Purkinje cell (primary cell): ENCODE results near the gene RNF34. TPM values are rescaled to one million over a fixed set of nuclear protein-coding genes. Genes with fewer than 3 reads are reported as not detected.

ENCODE experiments used
- polyA plus RNA-seq: library from polyadenylated mRNA; unstranded; fragments of >200 nt; fragmentation: Nextera tagmentation; gene quantifications from 2 replicates; pipeline ENCODE4 v1.2.1, GENCODE V29; 2014

RNF34 gene, protein sequence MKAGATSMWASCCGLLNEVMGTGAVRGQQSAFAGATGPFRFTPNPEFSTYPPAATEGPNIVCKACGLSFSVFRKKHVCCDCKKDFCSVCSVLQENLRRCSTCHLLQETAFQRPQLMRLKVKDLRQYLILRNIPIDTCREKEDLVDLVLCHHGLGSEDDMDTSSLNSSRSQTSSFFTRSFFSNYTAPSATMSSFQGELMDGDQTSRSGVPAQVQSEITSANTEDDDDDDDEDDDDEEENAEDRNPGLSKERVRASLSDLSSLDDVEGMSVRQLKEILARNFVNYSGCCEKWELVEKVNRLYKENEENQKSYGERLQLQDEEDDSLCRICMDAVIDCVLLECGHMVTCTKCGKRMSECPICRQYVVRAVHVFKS
- polyA plus RNA-seq, result 57.2 and 57.3 TPM in 2 replicates

DNA sequence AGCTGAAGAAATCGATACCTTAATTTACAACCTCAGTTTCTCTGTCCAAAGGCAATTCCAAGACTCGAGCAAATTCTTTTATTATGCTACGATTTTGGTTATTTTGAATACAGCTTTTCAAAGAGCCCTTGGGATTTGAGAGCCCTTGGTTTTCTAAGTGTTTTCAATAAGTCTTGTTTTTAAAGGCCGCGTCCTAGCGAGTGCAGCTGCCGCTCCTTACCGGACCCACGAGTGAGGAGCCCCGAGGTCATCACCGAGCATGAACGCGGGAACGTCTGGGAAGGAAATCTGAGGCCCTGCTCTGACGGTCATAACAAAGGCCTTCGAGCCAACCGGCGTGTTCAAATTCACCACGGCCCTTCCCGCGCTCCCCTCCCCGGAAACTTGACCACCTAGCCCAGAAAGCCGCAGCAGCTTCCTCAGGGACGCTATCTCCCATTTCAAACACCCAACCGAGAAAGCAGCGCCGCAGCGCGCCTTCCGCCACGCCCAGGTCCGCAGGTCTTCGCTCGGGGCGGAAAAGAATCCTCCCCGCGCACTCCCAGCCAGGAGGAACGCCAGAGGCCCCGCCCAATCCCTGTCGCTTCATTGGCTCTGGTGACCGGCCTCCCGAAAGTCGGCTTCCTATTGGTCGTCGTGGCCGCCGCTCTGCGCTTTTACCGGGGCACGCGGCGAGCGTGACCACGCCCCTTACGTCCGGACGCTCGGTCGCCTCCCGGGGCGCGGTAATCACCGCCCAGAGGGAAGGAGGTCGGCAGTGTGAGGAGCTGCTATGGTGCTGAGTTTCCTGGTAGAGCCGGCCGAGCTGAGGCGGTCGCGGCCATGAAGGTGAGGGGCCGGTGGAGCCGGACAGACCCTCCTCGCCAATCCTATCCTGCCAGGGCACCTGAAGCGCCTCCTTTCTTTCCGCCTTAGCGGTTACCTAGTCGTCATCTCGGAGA is at the start of gene RNF34:
Gene RNF34, plus strand, starts transcription at position 728 of the 941 bp plus-strand sequence. Its CDS starts 95 bp downstream, at position 823.

DNA sequence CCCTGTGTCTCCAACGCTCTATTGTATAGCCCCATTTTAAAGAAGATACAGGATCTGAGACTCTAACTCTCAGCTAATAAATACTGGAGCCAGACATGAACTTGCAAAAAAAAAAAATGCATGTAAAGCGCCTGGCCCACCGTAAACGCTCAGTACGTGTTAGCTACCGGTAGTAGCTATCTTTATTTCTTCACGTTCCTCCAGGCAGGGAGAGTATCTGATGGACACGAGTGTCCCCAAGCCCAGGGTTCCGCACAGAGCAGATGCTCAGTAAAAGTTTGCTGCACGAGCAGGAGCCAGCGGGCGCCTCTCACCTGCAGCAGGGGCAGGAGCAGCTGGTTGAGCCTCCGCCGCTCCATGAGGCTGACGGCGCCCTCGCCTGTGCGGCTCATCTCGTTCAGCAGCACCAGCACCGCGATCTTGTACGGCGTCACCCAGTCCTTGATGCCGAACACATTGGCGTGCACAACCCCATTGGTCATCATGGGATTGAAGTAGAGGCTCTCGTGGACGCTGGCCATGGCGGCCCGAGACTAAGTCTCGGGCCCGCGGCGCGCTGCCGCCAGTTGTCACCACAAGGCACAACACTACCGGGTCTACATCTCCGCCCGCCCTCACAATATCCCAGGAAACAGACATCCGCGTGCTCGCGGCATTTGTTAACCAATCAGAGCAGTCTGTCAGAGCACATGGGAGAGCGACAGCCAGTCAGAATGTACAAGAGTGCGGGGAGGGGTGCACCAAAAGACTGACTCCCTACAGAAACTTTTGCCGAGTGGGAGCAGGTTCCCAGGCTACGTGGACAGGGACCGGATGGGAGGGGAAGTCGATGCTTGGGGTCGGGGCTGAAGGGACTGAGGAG is 47.9 kb upstream of the RNF34 start, which contains the start of gene ANAPC5:
Gene ANAPC5, minus strand, starts transcription at position 592 of the 862 bp plus-strand sequence. Its CDS starts 71 bp downstream, at position 521.

Other genes with a start within 250 kb of the RNF34 start
- 1.2 and 2.1 TPM in 2 replicates for gene P2RX4, start 190.0 kb upstream of the RNF34 start, polyA plus RNA-seq
- gene CAMKK2, start 103.4 kb upstream of the RNF34 start, polyA plus RNA-seq, result 7.8 and 17.6 TPM in 2 replicates
- 102 and 113 TPM in 2 replicates for gene ANAPC5, start 47.7 kb upstream of the RNF34 start, polyA plus RNA-seq
- gene KDM2B, start 180.9 kb downstream of the RNF34 start, polyA plus RNA-seq, result 3.7 and 6.0 TPM in 2 replicates
- gene ORAI1, start 226.4 kb downstream of the RNF34 start, polyA plus RNA-seq, result 0.95 TPM in 1 of 2 replicates, not detected in the other